ENCODE results near the gene PDLIM7.

Gene PDLIM7

DNA sequence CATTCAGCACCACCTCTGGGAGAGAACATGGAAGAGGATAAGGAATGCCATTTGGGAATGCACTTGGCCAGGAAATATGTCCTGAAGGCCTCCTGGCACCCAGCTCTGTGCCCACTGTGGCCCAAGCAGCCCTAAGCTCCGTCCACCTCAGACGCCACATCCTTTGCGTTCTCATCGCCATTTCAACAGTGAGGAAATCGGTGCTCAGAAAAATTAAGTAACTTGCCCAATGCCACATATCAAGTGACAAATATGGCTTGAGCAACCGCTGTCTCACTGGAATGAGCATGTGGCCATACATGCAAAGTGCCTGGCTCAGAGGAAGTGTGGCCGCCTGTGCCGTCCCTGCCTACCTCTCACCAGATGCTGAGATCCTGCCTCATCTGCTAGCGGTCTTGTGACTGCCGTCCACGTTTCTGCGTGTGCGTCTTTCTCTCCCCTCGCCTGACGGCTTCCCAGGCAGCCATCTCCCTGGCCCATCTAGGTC, 13.2 kb upstream of the PDLIM7 start:
- no peak overlapping the region for H3K4me3 ChIP-seq (ENCODE audit: low read depth, low read length)
- TF ChIP-seq, protein P1, sequence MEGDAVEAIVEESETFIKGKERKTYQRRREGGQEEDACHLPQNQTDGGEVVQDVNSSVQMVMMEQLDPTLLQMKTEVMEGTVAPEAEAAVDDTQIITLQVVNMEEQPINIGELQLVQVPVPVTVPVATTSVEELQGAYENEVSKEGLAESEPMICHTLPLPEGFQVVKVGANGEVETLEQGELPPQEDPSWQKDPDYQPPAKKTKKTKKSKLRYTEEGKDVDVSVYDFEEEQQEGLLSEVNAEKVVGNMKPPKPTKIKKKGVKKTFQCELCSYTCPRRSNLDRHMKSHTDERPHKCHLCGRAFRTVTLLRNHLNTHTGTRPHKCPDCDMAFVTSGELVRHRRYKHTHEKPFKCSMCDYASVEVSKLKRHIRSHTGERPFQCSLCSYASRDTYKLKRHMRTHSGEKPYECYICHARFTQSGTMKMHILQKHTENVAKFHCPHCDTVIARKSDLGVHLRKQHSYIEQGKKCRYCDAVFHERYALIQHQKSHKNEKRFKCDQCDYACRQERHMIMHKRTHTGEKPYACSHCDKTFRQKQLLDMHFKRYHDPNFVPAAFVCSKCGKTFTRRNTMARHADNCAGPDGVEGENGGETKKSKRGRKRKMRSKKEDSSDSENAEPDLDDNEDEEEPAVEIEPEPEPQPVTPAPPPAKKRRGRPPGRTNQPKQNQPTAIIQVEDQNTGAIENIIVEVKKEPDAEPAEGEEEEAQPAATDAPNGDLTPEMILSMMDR (IDR thresholded peaks at IDR 0.05; ENCODE audit: low read depth, low read length): no peak
- DNase-seq (ENCODE audit: low read depth, low spot score): no peak
- in situ Hi-C loops (cut with HindIII; ENCODE audit: low sequenced_read_pairs): no loop called here

DNA sequence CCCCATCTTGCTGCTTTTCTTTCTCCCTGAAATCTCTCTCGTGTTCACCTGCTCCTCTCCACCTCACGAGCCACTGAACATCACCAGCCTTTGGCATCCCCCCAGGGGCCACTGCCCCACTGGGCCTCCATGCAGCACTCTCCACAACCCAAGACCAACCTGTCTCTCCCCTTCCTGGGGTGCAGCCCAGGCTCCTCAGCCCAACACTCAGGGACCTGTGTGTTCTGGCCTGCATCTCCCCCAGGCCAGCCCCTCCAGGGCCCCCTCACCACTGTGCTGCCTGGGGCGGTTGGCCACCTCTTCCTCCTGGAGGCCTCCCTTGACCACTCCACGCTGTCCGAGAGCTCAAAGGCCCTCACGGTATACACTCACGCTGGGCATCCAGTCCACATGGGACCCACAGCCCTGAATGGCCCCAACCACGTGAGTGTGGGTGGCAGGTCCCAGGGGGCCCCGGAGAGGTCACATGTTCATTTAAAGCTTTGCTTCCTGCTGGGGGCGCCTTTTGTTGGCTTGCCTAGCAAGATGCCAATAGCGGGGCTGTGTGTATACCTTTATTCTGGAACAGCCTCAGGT, 12.7 kb upstream of the PDLIM7 start:
- DNase-seq (ENCODE audit: low read depth, low spot score): no peak
- in situ Hi-C loops (cut with HindIII; ENCODE audit: low sequenced_read_pairs): no loop called here
- H3K4me3 ChIP-seq (ENCODE audit: low read depth, low read length): no peak overlapping the region
- TF ChIP-seq, protein P1 (IDR thresholded peaks at IDR 0.05; ENCODE audit: low read depth, low read length): no peak

DNA sequence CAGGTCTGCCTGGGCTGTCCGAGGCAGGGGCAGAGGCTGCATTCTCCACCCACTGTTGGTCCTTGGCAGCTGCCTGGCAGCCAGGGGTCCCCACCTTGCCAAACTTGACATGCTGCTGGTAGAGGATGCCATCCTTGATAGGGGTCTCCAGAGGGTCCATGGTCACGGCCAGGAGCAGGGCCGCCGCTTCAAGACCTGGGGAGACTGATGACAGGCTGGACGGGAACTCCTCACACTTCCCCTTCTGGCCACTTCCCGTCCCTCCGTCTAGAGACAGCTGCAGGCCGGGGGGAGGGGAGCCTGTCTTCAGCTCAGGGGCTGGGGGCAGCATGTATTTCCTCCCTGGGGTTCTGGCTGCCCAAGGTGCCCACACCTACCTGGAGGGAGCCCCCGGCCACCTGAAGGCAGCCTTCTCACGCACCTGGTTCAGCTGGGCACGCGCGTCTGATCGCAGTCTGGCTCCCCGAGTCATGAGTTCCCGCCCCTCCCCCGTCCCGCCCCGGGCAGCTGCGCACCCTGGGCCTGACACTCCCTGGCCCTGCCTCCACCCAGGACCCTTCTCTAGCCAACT, 12.1 kb upstream of the PDLIM7 start, which contains the start of gene DOK3:
Gene DOK3 (minus strand): TSS at position 446 of the 571 bp plus-strand sequence. CDS start 286 bp downstream, at position 160.
- H3K4me3 ChIP-seq (ENCODE audit: low read depth, low read length): no peak within 1 kb of the TSS
- TF ChIP-seq, protein P1 (IDR thresholded peaks at IDR 0.05; ENCODE audit: low read depth, low read length): no peak
- in situ Hi-C loops (cut with HindIII; ENCODE audit: low sequenced_read_pairs): no loop called here
- no peak for DNase-seq (ENCODE audit: low read depth, low spot score)

DNA sequence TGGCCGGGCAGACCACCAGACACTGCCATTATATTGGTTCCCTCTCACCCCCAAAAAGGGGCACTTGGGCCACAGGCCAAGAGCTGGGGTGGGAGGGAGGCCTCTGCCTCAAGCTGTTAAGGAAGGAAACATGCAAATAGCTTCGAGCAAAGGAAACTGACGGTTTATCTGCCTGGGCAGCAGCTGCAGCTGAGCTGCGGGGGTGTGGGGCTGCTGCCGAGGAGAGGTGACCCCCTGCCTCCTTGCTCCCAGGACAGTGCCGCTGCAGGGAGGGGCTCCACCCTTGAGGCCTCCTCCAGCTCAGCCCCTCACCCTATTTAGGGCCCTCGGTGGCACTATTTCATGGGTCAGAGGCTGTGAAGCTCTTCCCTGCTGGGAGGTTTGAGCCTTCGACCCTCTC, 11.4 kb upstream of the PDLIM7 start:
- no peak for DNase-seq (ENCODE audit: low read depth, low spot score)
- in situ Hi-C loops (cut with HindIII; ENCODE audit: low sequenced_read_pairs): no loop called here
- H3K4me3 ChIP-seq (ENCODE audit: low read depth, low read length): no peak overlapping the region
- TF ChIP-seq, protein P1 (IDR thresholded peaks at IDR 0.05; ENCODE audit: low read depth, low read length): no peak

DNA sequence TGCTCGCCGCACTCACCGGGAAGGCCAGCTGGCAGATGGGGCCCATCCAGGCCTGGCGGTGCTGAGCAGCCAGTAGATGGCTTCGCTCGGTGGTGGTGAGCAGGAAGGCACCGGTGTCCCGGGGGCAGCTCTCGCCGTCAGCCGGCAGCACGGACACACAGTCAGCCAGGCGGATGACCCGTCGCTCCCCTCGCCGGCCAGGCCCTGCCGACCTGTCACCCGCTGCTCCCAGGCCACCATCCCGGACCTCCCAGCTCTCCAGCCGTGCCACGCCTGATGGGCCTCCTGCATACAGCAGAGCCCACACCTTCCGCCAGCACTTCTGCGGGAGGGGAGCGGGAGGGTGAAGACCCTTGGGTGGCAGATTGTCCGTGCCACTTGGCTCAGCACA, 10.8 kb upstream of the PDLIM7 start:
- DNase-seq (ENCODE audit: low read depth, low spot score): no peak
- in situ Hi-C loops (cut with HindIII; ENCODE audit: low sequenced_read_pairs): no loop called here
- TF ChIP-seq, protein P1 (IDR thresholded peaks at IDR 0.05; ENCODE audit: low read depth, low read length): no peak
- no peak overlapping the region for H3K4me3 ChIP-seq (ENCODE audit: low read depth, low read length)

DNA sequence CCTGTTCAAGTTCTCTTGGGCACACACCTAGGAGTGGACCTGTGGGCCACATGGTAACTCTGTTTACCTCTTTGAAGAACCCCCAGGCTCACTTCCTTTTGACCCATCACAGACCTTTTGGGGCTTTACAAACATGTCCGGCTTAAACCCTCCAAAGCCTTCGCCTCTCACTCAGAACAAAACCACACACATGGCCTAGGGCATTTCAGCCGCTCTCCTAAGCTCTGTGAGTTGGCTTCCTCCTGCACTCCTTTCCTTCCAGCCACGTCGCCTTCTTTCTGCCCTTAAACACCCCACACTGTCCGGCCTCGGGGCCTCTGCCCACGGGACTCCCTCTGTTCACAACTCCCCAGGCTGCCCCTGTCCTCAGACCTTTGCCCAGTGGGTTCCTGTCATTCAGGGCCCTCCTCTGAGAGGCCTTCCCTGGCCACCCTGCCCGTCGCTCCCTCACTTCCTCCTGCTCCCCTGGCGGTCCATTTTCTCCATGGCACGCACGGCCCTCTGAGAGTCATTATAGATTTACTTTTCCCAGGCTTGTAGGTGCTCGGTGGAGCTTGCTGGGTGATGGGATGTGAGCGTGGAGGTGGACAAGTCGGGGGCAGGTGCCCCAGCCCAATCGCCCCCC, 10.3 kb upstream of the PDLIM7 start:
- no peak for DNase-seq (ENCODE audit: low read depth, low spot score)
- H3K4me3 ChIP-seq (ENCODE audit: low read depth, low read length): no peak overlapping the region
- TF ChIP-seq, protein P1 (IDR thresholded peaks at IDR 0.05; ENCODE audit: low read depth, low read length): no peak
- in situ Hi-C loops (cut with HindIII; ENCODE audit: low sequenced_read_pairs): no loop called here

Data from astrocyte of the spinal cord (primary cell).